Endodermal cell (in vitro differentiated cells): Measurements from ENCODE around the gene METTL9. TPM values are rescaled to one million over a fixed set of nuclear protein-coding genes. Genes with fewer than 3 reads are reported as not detected.
"Not testable (repeated sequence)": the region's sequence is repeated elsewhere in the genome, so short reads cannot be mapped to it uniquely, and the experiment has no call there.

Experiments used
- DNase-seq: peaks from one replicate; pipeline ENCODE4 v3.0.0-alpha.2; 2017
- H3K27ac ChIP-seq: 2 replicates; pipeline ENCODE4 v1.5.1; 2013; ENCODE audit warnings: mild to moderate bottlenecking, low read depth, low read length, moderate library complexity
- H3K27me3 ChIP-seq: 2 replicates; pipeline ENCODE4 v1.6.1; 2013; ENCODE audit warnings: mild to moderate bottlenecking, low read length, moderate library complexity; ENCODE audit not compliant: insufficient read depth, control insufficient read depth, poor library complexity, severe bottlenecking
- H3K36me3 ChIP-seq: 2 replicates; pipeline ENCODE4 v1.7.0; 2013; ENCODE audit warnings: mild to moderate bottlenecking, low read length, moderate library complexity; ENCODE audit not compliant: control insufficient read depth, insufficient read depth
- H3K4me1 ChIP-seq: one replicate; pipeline ENCODE4 v1.7.0; 2013; ENCODE audit warnings: low read length; ENCODE audit not compliant: control insufficient read depth, insufficient read depth
- H3K4me3 ChIP-seq: 2 replicates; pipeline ENCODE4 v1.5.1; 2013; ENCODE audit warnings: mild to moderate bottlenecking, low read length, moderate library complexity
- H3K9ac ChIP-seq: 2 replicates; pipeline ENCODE4 v1.6.1; 2013; ENCODE audit warnings: mild to moderate bottlenecking, low read length, moderate library complexity; ENCODE audit not compliant: poor library complexity, severe bottlenecking; ENCODE audit errors: extremely low read depth
- H3K9me3 ChIP-seq: 2 replicates; pipeline ENCODE4 v1.6.1; 2013; ENCODE audit warnings: mild to moderate bottlenecking, low read length, moderate library complexity; ENCODE audit not compliant: control insufficient read depth
- H3K27ac Mint-ChIP-seq: 2 replicates; pipeline ENCODE4 v1.8.0; 2020; ENCODE audit warnings: mixed read lengths
- H3K27me3 Mint-ChIP-seq: 2 replicates; pipeline ENCODE4 v1.8.0; 2021; ENCODE audit warnings: mild to moderate bottlenecking, mixed read lengths; ENCODE audit not compliant: insufficient read depth
- H3K36me3 Mint-ChIP-seq: 2 replicates; pipeline ENCODE4 v1.8.0; 2020; ENCODE audit warnings: low read depth, mixed read lengths
- H3K4me1 Mint-ChIP-seq: 2 replicates; pipeline ENCODE4 v1.8.0; 2020; ENCODE audit warnings: mixed read lengths
- H3K4me3 Mint-ChIP-seq: 2 replicates; pipeline ENCODE4 v1.8.0; 2020; ENCODE audit warnings: mild to moderate bottlenecking, moderate library complexity, mixed read lengths
- H3K9me3 Mint-ChIP-seq: 2 replicates; pipeline ENCODE4 v1.8.0; 2020; ENCODE audit warnings: mild to moderate bottlenecking, mixed read lengths
- WGBS, 2 experiments: methylation state at CpG; one replicate each; pipeline versions ENCODE4 v1.1.5 to v1.1.7; 2013; ENCODE audit warnings: missing lambda C conversion rate in 2 of 2, mixed read lengths in 1 of 2; ENCODE audit not compliant: insufficient coverage in 1 of 2, insufficient read length in 1 of 2; 5-methylcytosine and 5-hydroxymethylcytosine counted together
- total RNA-seq, 2 donors: library from RNA; stranded (reverse); fragmentation: NEBNext Ultra II Directional in 1 of 2; extraction: Animal tissue kit (Norgen Biotek cat#: 25700) in 1 of 2; gene quantifications; 2 replicates in 1 of 2; 3 replicates in 1 of 2; pipeline ENCODE4 v1.2.1, GENCODE V29; 2021
- TF ChIP-seq, protein P1 (sequence below): fragments of 200-600 bp; sonication (generic); conservative IDR thresholded peaks from 2 replicates; pipeline ENCODE4 v1.5.0; 2021; ENCODE audit warnings: antibody characterized with exemption, mild to moderate bottlenecking

METTL9 gene
- total RNA-seq, 2 donors from 2014 or later, result 145 to 149 TPM

GRCh38 chr16:21568502-21569189, 30.7 kb upstream of the METTL9 start:
- TF ChIP-seq, protein P1, sequence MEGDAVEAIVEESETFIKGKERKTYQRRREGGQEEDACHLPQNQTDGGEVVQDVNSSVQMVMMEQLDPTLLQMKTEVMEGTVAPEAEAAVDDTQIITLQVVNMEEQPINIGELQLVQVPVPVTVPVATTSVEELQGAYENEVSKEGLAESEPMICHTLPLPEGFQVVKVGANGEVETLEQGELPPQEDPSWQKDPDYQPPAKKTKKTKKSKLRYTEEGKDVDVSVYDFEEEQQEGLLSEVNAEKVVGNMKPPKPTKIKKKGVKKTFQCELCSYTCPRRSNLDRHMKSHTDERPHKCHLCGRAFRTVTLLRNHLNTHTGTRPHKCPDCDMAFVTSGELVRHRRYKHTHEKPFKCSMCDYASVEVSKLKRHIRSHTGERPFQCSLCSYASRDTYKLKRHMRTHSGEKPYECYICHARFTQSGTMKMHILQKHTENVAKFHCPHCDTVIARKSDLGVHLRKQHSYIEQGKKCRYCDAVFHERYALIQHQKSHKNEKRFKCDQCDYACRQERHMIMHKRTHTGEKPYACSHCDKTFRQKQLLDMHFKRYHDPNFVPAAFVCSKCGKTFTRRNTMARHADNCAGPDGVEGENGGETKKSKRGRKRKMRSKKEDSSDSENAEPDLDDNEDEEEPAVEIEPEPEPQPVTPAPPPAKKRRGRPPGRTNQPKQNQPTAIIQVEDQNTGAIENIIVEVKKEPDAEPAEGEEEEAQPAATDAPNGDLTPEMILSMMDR, result no peak
- H3K4me3 ChIP-seq, result no peak overlapping the region
- no peak for DNase-seq
- no peak overlapping the region for H3K4me3 Mint-ChIP-seq
- H3K9ac ChIP-seq, result no peak overlapping the region
- no peaks in the 10 kb centered on the region for H3K36me3 ChIP-seq
- no peaks in the 10 kb centered on the region for H3K27me3 ChIP-seq
- H3K9me3 ChIP-seq, result no peaks in the 10 kb centered on the region
- peaks cover 8% of the 10 kb centered on the region for H3K4me1 Mint-ChIP-seq
- peaks cover 5% of the 10 kb centered on the region for H3K4me1 ChIP-seq
- H3K27me3 Mint-ChIP-seq, result peaks cover 2% of the 10 kb centered on the region
- no peaks in the 10 kb centered on the region for H3K9me3 Mint-ChIP-seq
- 90 to 94% methylated on average over 5 to 6 of the region's 6 CpGs for WGBS, 2 experiments
- H3K36me3 Mint-ChIP-seq, result no peaks in the 10 kb centered on the region
- H3K27ac ChIP-seq, result no peak overlapping the region
- H3K27ac Mint-ChIP-seq, result no peak overlapping the region

- Histone ChIP-seq H3K4me1 (peaks cover 5% of the 10 kb centered on the region), H3K4me3 (no peak overlapping the region), H3K9me3 (no peaks in the 10 kb centered on the region), H3K27me3 (no peaks in the 10 kb centered on the region), H3K36me3 (no peaks in the 10 kb centered on the region), H3K9ac (no peak overlapping the region), H3K27ac (no peak overlapping the region)
- H3K27me3 Mint-ChIP-seq, result peaks cover 2% of the 10 kb centered on the region
- 93 to 98% methylated on average over 3 to 4 of the region's 4 CpGs for WGBS, 2 experiments
- TF ChIP-seq, protein P1, result no peak
- no peak overlapping the region for H3K4me3 Mint-ChIP-seq
- no peak overlapping the region for H3K27ac Mint-ChIP-seq
- peaks cover 8% of the 10 kb centered on the region for H3K4me1 Mint-ChIP-seq
- no peaks in the 10 kb centered on the region for H3K9me3 Mint-ChIP-seq
- H3K36me3 Mint-ChIP-seq, result no peaks in the 10 kb centered on the region
- no peak for DNase-seq
Observed at GRCh38 chr16:21570676-21571017, 28.7 kb upstream of the METTL9 start.

- H3K36me3 Mint-ChIP-seq, H3K9me3 ChIP-seq, H3K4me1 Mint-ChIP-seq, H3K27me3 Mint-ChIP-seq, H3K27ac Mint-ChIP-seq, H3K36me3 ChIP-seq, H3K9me3 Mint-ChIP-seq, H3K9ac ChIP-seq, H3K27me3 ChIP-seq, DNase-seq, H3K4me3 Mint-ChIP-seq, H3K4me3 ChIP-seq, H3K27ac ChIP-seq, H3K4me1 ChIP-seq: not testable (repeated sequence)
- 91 to 94% methylated on average over 6 to 9 of the region's 9 CpGs for WGBS, 2 experiments
Observed at GRCh38 chr16:21573506-21573905, 25.9 kb upstream of the METTL9 start.

- TF ChIP-seq, protein P1, result no peak
- Mint-ChIP-seq H3K4me3 (no peak overlapping the region), H3K4me1 (no peaks in the 10 kb centered on the region), H3K9me3 (no peaks in the 10 kb centered on the region), H3K27ac (no peak overlapping the region), H3K36me3 (no peaks in the 10 kb centered on the region), H3K27me3 (no peaks in the 10 kb centered on the region)
- no peak overlapping the region for H3K4me3 ChIP-seq
- H3K9ac ChIP-seq, result no peak overlapping the region
- H3K27me3 ChIP-seq, result no peaks in the 10 kb centered on the region
- no peaks in the 10 kb centered on the region for H3K9me3 ChIP-seq
- no peak overlapping the region for H3K27ac ChIP-seq
- H3K36me3 ChIP-seq, result no peaks in the 10 kb centered on the region
- no peaks in the 10 kb centered on the region for H3K4me1 ChIP-seq
- no peak for DNase-seq
- 83 to 87% methylated on average over 4 of the region's 4 CpGs for WGBS, 2 experiments
Observed at GRCh38 chr16:21574372-21574771, 25.0 kb upstream of the METTL9 start.

DNA sequence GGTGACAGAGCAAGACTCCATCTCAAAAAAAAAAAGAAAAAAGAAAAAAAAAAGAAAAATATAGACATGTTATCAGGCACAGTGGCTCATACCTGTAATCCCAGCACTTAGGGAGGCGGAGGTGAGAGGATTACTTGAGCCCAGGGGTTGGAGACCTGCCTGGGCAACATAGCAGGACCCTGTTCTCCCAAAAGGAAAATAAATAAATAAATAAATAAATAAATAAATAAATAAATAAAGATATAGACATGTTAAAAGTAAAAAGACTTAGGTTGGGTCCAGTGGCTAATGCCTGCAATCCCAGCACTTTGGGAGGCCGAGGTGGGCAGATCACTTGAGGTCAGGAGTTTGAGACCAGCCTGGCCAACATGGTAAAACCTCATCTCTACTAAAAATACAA, 23.1 kb upstream of the METTL9 start:
- not testable (repeated sequence) for DNase-seq, H3K9me3 Mint-ChIP-seq

More for the DNA sequence above, 23.1 kb upstream of the METTL9 start:
- H3K27me3 ChIP-seq, H3K9me3 ChIP-seq, H3K4me1 Mint-ChIP-seq, H3K4me3 Mint-ChIP-seq, H3K27me3 Mint-ChIP-seq, H3K36me3 ChIP-seq, H3K27ac Mint-ChIP-seq, H3K36me3 Mint-ChIP-seq, H3K9ac ChIP-seq, H3K27ac ChIP-seq, H3K4me1 ChIP-seq, H3K4me3 ChIP-seq: not testable (repeated sequence)
- 88 to 100% methylated on average over 1 to 2 of the region's 2 CpGs for WGBS, 2 experiments
